HG02759 (cell line): ENCODE data around the gene GPR162.
"Not testable (repeated sequence)": the region's sequence is repeated elsewhere in the genome, so short reads cannot be mapped to it uniquely, and the experiment has no call there.

ENCODE experiments used
- ATAC-seq: cut with Tn5 transposase; IDR thresholded peaks from one replicate; pipeline ENCODE4 v1.9.1; 2021; ENCODE audit warnings: mild to moderate bottlenecking, moderate library complexity; ENCODE audit not compliant: unreplicated experiment

GPR162 gene

DNA sequence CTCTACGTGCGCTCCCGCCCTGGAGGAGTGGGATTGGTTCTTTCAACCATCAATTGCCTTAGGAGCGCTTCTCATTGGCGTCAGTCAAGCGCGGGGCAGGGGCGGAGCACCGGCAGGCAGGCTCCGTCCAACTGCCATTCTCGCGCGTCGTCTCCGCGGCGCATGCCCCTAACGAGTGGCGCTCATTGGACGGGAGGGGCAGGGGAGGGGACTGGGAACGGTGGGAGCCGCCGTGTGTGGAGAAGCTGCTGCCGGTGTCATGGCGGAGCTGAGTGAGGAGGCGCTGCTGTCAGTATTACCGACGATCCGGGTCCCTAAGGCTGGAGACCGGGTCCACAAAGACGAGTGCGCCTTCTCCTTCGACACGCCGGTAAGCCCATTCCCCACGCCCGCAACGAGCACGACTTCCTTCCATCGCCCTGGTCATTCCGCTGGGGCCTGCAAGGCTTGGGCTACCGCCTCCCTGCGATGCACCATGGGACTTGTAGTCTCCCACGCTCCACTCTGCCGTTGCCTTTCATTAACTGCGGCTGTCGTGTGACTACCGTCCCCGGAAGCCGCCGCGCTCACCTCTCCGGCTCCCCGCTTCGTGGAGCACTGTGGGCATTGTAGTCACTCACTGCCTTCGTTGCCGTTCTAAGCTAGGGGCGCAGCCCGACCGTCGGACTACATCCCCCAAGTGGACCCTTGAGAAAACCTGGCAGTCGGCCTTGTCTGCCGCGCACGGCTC, 30.5 kb downstream of the GPR162 start, which contains the start of gene USP5:
Gene USP5, plus strand, starts transcription at position 230 of the 730 bp plus-strand sequence. Its CDS starts 30 bp downstream, at position 260.
- ATAC-seq = peak; percentile 73

GRCh38 chr12:6852651-6853354, 31.2 kb downstream of the GPR162 start:
- no peak for ATAC-seq

DNA sequence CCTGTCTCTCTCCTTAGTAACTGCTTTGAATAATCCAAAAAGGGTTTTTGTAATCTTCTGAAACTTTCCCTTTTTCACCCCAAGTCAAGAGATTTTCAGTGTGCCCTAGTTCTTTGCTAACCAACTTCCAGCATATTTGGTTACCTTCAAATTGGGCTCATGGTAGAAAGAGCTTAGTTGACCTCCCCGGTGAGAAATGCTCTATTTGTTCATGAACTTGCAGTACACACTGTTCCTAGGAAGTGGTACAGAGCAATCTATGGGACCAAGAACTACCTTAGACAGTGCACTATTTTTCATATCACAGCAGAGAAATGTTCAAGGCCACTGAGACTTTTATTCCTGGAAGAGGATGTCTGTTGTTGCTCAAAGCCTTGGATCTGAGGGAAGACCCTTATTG, 32.0 kb downstream of the GPR162 start:
- ATAC-seq = no peak

GRCh38 chr12:6854036-6854435, 32.4 kb downstream of the GPR162 start:
- no peak for ATAC-seq

DNA sequence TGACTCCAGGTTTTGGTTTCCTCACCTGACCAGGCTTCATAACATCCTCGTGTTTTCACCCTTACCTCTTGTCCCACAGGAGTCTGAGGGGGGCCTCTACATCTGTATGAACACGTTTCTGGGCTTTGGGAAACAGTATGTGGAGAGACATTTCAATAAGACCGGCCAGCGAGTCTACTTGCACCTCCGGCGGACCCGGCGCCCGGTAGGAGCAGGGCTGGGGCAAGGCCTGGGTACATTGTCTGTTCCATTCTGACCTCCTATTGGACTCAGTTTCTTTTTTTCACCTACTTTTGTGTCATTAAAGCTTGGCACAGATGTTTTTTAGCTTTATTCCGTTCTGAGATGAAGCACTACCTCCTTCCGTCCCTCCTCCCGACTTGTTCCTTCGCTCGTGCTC, 33.7 kb downstream of the GPR162 start:
- ATAC-seq = no peak

GRCh38 chr12:6858799-6859198, 37.2 kb downstream of the GPR162 start:
- ATAC-seq = no peak

GRCh38 chr12:6860116-6860515, 38.5 kb downstream of the GPR162 start:
- ATAC-seq = no peak

DNA sequence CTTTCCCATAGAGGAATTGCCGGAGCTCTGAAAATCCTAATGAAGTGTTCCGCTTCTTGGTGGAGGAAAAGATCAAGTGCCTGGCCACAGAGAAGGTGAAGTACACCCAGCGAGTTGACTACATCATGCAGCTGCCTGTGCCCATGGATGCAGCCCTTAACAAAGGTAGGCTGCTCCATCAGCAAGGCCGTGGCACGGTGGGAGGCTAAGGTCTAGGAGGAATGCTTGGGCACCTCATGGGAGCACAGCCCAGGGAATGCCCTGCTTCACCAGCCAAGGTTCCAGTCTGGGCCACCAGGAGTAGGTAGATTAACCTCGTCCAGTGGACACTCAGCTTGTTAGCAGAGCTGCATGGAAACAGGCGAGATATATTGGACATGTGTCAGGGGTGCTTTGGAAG, 39.3 kb downstream of the GPR162 start:
- ATAC-seq = no peak

GRCh38 chr12:6861391-6861790, 39.8 kb downstream of the GPR162 start:
- no peak for ATAC-seq

- ATAC-seq = no peak
Observed at GRCh38 chr12:6863033-6863432, 41.4 kb downstream of the GPR162 start.

GRCh38 chr12:6863586-6864321, 42.1 kb downstream of the GPR162 start:
- no peak for ATAC-seq

DNA sequence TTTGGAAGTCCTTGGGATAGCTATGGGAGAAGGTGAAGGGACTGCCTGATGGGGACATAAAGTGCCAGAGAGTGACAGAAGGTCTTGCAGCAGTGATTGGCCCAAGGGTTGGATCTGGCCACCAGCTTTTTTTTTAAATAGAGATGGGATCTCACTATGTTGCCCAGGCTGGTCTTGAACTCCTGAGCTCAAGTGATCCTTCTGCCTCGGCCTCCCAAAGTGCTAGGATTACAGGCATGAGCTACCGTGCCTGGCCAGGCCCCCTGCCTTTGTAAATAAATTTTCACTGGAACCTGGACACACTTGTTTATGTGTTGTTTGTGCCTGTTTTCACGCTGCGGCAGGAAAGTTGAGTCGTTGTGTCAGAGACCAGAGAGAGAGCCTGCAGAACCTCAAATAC, 43.7 kb downstream of the GPR162 start:
- not testable (repeated sequence) for ATAC-seq

DNA sequence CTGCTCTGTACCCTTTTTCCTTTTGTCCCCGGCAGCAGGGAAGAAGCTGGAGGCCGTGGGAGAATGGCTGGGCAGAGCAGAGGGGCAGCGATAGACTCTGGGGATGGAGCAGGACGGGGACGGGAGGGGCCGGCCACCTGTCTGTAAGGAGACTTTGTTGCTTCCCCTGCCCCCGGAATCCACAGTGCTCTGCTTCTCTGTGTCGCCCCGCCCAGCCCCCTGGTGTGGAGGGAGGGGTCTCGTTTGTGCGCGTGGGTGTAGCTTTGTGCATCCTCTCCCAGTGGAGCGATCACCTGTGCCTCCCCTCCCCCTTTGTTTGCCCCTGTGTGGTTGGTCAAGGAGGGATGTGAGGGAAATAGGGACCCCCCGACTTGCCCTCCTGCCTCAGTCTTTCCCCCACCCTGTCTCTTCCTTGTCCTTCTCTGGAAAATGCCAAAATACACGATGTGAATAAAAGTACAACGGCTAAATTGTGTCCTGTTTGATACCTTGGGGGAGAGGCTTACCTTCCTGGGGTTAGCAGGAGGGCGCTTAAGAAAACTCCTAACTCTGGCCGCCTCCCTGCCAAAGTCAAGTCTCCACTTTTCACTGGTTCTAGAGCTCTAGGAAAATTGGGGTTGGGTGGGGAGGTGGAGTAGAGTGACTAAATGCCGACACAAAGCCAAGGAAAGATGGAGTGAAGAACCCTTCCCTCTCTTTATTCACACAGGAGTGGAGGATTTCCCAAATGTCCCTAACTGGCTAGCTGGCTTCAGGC, 44.7 kb downstream of the GPR162 start:
- ATAC-seq = no peak

GRCh38 chr12:6866920-6867412, 45.3 kb downstream of the GPR162 start:
- ATAC-seq = peak; percentile 18

DNA sequence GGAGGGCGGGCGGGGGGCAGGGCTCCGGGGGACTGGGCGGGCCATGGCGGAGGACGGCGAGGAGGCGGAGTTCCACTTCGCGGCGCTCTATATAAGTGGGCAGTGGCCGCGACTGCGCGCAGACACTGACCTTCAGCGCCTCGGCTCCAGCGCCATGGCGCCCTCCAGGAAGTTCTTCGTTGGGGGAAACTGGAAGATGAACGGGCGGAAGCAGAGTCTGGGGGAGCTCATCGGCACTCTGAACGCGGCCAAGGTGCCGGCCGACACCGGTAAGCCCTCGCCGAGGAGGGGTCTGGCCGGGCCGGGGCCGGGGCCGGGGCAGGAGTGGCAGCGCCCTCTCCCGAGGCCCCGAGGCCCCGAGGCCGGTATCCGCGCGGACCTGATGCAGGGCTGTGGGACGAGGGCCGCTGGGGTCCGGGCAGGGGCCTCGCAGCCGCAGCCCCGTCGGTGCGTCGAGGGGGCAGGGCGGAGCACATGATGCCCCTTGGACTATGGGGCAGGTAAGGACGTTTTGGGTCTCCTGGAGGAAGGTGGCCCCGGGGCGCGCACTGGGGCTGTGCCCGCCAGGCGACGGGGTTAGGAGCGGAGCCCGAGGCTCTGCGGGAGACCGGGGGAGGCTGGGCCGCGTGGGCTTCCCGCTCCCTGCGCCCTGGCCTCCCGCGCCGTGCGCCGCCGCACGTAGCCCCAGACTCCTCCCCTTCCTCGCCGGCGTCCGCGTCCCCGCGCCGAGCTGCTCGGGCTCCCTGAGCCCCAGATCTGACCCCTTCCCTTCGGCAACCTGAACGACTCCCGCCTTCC, 46.0 kb downstream of the GPR162 start, which contains the start of gene TPI1:
Gene TPI1, plus strand, starts transcription at position 119 of the 798 bp plus-strand sequence. Its CDS starts 36 bp downstream, at position 155.
- ATAC-seq = peak; percentile 65

DNA sequence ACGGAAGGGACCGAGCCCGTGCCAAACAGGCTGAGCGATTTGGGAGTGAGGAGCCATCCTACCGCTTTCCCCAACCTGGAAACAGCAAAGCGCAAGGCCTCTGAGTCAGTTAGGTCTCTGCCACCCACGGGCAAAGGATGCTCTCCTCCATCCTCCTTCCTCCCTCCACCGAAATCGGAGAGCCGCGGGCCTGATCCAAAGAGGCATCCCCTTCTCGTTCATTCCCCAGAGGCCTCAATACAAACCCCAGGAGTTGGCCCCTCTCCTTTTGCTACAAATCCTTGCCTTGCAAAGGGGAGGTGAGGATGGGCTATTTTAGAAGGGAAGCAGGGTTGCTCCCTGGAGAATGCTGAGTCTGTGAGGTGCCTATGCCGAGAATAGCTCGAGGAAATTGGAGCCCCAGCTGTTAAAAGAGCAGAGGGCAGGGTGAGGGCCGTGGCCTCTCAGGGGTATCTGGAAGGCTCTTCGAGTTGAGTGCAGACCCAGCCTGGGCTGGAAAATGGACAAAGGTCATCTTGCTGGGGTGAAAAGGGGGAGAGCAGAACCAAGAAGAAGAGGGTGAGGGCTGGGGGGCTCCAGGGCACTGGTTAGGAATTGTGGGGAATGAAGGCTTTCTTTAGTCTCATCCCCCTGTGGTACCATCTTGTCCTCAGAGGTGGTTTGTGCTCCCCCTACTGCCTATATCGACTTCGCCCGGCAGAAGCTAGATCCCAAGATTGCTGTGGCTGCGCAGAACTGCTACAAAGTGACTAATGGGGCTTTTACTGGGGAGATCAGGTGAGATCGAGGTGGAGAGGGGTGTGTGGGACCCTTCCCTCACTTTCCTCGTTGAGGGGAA, 46.8 kb downstream of the GPR162 start:
- no peak for ATAC-seq

GRCh38 chr12:6869049-6870021, 47.7 kb downstream of the GPR162 start:
- ATAC-seq = no peak

DNA sequence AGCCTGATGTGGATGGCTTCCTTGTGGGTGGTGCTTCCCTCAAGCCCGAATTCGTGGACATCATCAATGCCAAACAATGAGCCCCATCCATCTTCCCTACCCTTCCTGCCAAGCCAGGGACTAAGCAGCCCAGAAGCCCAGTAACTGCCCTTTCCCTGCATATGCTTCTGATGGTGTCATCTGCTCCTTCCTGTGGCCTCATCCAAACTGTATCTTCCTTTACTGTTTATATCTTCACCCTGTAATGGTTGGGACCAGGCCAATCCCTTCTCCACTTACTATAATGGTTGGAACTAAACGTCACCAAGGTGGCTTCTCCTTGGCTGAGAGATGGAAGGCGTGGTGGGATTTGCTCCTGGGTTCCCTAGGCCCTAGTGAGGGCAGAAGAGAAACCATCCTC, 48.7 kb downstream of the GPR162 start:
- ATAC-seq = not testable (repeated sequence)
